Measurements from ENCODE around the gene ZNF462.

The ZNF462 gene

GRCh38 chr9:107008011-107008410, 145.0 kb downstream of the ZNF462 start:
- no peak for DNase-seq (ENCODE audit: low spot score)

GRCh38 chr9:107008447-107008846, 145.5 kb downstream of the ZNF462 start:
- no peak for DNase-seq (ENCODE audit: low spot score)

- DNase-seq (ENCODE audit: low spot score) = no peak
These were observed 153.4 kb downstream of the ZNF462 start for GRCh38 chr9:107016383-107016782.

DNA sequence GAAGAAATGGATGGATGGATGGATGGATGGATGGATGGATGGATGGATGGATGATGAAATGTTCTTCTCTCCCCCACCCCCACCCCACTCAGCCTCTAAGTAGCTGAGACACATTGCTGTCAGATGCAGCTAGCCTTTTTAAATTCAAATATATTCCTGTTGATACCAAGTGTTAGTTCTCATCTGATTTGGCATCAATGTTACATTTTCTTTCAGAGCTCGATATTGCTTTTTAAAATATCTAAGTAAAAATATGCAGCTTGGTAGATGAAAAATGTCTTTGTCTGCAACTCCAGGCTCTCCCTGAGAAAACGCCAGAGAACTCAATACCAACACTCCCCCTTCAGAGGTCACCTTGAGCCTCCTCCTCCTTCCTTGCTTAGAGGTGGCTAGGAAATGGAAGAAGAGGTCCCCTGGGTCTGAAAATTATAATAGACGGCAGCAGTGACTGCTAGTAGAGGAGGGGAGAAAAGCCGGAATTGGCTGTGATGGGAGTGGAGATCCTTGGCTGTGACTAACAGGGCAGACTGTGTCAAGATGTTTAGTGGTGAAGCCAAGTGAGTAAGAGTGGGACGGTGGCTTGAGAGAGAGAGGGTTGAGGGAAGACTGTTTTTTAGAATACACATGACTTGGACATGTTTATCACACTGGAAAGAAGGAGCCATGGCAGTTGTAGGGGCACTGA, 156.0 kb downstream of the ZNF462 start:
- DNase-seq (ENCODE audit: low spot score) = peak; percentile 84

DNA sequence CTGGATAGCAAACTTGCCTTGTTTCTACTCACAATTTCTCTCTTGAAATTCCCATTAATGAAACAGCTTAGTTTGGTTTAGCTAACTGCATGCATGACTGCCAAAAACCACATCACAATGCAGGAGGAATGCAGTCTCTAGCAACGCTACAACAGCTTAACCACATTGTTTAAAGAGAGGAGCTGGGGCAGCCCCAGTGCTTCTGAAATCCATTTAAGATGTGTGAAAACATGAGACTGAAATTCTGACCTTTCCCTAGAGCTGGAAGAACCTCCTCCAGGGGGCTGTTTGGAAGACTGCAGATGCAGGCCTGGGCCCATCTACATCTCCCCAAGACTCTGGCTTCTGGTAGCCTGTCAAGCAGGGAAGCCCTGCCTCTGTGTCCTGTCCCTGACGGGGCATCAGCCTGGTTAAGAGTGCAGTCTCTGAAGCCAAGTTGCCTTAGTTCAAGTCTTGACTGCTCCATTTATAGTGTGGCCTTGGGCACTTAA, 157.1 kb downstream of the ZNF462 start:
- peak; percentile 91 for DNase-seq (ENCODE audit: low spot score)

GRCh38 chr9:107024193-107024592, 161.2 kb downstream of the ZNF462 start:
- no peak for DNase-seq (ENCODE audit: low spot score)

- DNase-seq (ENCODE audit: low spot score) = no peak
These were observed 162.5 kb downstream of the ZNF462 start for GRCh38 chr9:107025260-107026035.

GRCh38 chr9:107029146-107029545, 166.2 kb downstream of the ZNF462 start:
- DNase-seq (ENCODE audit: low spot score) = no peak

DNA sequence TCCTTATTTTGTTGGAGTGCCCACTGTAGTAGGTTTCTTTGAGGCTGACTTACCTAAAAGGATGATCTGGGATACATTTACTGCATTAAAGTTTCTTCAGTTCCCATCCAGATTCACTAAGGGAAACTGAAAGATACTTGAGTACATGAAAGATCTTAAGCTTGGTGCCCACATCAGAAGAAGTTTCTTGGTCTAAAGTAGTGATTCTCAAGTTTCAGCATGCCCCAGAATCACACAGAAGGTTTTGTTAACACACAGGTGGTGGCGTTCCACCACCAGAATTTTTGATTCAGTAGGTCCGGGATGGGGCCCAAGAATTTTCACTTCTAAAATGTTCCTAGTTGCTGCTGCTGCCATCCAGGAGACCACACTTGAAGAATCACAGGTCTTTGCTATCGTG, 171.0 kb downstream of the ZNF462 start:
- no peak for DNase-seq (ENCODE audit: low spot score)

- no peak for DNase-seq (ENCODE audit: low spot score)
These were observed 171.9 kb downstream of the ZNF462 start for GRCh38 chr9:107034831-107035230.

GRCh38 chr9:107036367-107036766, 173.4 kb downstream of the ZNF462 start:
- no peak for DNase-seq (ENCODE audit: low spot score)

- DNase-seq (ENCODE audit: low spot score) = peak; percentile 38
These were observed 176.6 kb downstream of the ZNF462 start for GRCh38 chr9:107039542-107039941.

DNA sequence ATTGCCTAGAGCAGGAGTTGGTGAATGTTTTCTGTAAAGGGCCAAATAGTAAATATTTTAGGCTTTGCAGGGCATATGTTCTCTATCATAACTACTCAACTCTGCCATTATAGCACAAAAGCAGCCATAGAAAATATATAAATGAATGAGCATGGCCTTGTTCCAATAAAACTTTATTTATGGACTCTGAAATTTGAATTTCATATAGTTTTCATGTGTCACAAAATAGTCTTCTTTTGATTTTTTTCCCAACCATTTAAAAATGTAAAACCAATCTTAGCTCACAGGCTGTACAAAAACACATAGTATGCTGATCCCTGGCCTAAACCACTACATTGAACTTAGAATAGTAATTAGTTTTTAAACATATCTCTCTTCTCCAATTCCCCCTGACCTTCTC, 179.6 kb downstream of the ZNF462 start:
- no peak for DNase-seq (ENCODE audit: low spot score)

DNA sequence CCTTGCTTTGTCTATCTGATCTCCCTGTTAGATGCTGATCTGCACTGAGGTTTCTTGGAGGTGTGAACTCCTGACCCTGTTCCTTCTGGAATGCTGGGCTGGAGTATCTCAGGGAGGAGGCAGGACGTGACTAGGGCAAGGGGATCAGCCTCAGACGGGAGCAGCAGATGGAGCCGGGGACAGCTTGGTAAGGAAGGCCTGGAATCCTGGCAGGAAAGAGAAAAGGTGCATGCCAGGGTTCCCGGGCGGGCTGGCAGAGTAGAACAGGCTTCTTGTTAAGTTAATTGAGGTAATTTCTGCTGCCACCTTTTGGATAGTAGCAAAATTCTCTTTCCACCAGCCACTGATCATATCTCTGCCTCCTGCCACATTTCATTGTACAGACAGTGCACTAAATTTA, 180.9 kb downstream of the ZNF462 start:
- no peak for DNase-seq (ENCODE audit: low spot score)

GRCh38 chr9:107044872-107045271, 181.9 kb downstream of the ZNF462 start:
- DNase-seq (ENCODE audit: low spot score) = no peak

GRCh38 chr9:107046692-107047091, 183.7 kb downstream of the ZNF462 start:
- DNase-seq (ENCODE audit: low spot score) = no peak

- DNase-seq (ENCODE audit: low spot score) = no peak
These were observed 186.3 kb downstream of the ZNF462 start for GRCh38 chr9:107049046-107049802.

DNA sequence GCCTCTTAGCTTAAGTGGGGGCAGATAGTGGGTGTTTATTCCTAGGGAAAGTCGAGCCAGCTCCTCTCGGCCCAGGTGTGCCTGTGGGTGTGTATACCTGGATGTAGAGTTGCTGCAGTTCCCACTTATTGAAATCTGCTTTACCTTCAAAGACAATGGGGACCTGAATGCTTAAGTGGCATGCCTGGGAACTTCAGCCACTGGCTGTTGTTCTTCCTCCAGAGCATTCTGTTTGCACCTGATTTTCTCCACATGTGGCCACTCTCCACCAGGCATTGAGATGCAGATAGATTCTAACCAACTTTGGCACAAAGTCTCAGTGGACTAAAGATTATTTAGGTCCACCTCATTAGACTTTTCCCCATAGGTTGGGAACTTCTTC, 186.8 kb downstream of the ZNF462 start:
- DNase-seq (ENCODE audit: low spot score) = no peak

DNA sequence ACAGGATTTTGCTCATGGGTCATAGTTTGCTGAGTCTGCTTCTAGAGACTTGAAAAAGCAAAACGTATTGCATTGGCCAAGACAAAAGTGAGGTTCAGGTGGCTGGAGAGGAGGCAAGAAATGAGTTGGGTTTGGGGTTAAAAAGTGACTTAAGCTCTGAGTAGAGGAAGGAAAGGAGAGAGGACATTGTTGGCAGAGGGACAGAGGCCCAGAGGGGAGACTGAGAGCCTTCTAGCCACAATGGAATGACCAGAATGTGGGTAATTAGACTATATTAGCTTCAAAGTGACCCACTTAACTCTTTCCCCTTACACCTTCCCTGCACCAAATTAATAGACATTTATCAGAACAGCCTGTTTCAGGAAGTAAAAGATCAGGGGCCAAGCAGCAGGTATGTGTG, 188.4 kb downstream of the ZNF462 start:
- no peak for DNase-seq (ENCODE audit: low spot score)

- no peak for DNase-seq (ENCODE audit: low spot score)
These were observed 191.2 kb downstream of the ZNF462 start for GRCh38 chr9:107054146-107054545.

DNA sequence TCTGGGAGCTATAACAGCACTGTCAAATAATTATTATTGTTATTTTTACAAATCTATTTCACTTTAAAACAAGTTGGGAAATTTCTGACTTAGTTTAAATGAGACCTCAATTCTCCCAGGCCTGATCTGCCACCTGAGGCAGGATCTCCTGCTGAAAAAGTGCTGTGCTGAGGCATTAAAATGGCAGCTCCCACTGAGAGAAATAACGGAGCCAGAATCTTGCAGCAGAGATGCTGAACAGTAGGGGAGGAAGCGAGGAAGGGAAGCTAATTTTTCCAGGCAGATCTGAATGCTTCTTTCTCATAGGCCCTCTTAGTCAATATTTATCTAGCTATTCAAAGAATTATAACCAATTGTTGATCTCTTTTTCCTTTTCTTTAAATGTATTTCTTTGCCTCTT, 196.3 kb downstream of the ZNF462 start:
- no peak for DNase-seq (ENCODE audit: low spot score)

DNA sequence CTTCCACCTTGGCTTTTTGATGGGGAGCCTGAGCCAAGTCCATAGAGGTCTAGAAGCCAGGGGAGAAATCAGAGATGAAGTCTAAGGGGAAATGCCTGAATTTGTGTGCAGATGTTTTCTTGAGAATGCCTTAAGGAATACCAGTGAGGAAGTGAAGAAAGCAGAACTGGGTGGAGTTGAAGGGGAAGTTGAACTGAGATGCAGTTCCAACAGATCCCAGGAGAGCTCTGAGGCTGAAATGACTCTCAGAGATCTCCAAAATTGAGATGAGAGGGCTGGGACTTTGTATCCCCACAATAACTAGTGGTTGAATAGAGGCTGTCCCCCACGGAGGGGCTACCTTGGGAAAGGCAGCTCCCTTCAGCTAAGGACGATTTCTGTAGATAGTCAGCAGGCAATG, 197.1 kb downstream of the ZNF462 start:
- DNase-seq (ENCODE audit: low spot score) = no peak
